NCI-H510A treated with DMSO at 0.1 percent for 48 hours (cell line): Measurements from ENCODE around the gene MAP2K1.
A peak's percentile ranks its signal among the peaks of the same experiment; 100 is the strongest.
"Not testable (repeated sequence)": the region's sequence is repeated elsewhere in the genome, so short reads cannot be mapped to it uniquely, and the experiment has no call there.

ENCODE experiments used
- DNase-seq: peaks from one replicate; lab custom pipeline; 2025; lab: John Stamatoyannopoulos, UW

The MAP2K1 gene

GRCh38 chr15:66393037-66393436, 6.3 kb downstream of the MAP2K1 start:
- DNase-seq: not testable (repeated sequence)

GRCh38 chr15:66394472-66394871, 7.8 kb downstream of the MAP2K1 start:
- DNase-seq: no peak

- no peak for DNase-seq
Observed at GRCh38 chr15:66394915-66395314, 8.2 kb downstream of the MAP2K1 start.

- DNase-seq: no peak
Observed at GRCh38 chr15:66399276-66399675, 12.6 kb downstream of the MAP2K1 start.

GRCh38 chr15:66400351-66400774, 13.7 kb downstream of the MAP2K1 start:
- no peak for DNase-seq

- DNase-seq: no peak
Observed at GRCh38 chr15:66401130-66402021, 14.7 kb downstream of the MAP2K1 start.

GRCh38 chr15:66402761-66403284, 16.1 kb downstream of the MAP2K1 start:
- DNase-seq: no peak

GRCh38 chr15:66403323-66403722, 16.6 kb downstream of the MAP2K1 start:
- DNase-seq: no peak

GRCh38 chr15:66404122-66404521, 17.4 kb downstream of the MAP2K1 start:
- DNase-seq: no peak

GRCh38 chr15:66404532-66404931, 17.8 kb downstream of the MAP2K1 start:
- DNase-seq: no peak

- no peak for DNase-seq
Observed at GRCh38 chr15:66405007-66405406, 18.3 kb downstream of the MAP2K1 start.

GRCh38 chr15:66405615-66406014, 18.9 kb downstream of the MAP2K1 start:
- DNase-seq: no peak

- no peak for DNase-seq
Observed at GRCh38 chr15:66408254-66408653, 21.5 kb downstream of the MAP2K1 start.

GRCh38 chr15:66408675-66409282, 22.1 kb downstream of the MAP2K1 start:
- no peak for DNase-seq

- no peak for DNase-seq
Observed at GRCh38 chr15:66409565-66410108, 22.9 kb downstream of the MAP2K1 start.

- peak; percentile 6 for DNase-seq
Observed at GRCh38 chr15:66411190-66411589, 24.5 kb downstream of the MAP2K1 start.

GRCh38 chr15:66412220-66412619, 25.5 kb downstream of the MAP2K1 start:
- DNase-seq: no peak

GRCh38 chr15:66413579-66413978, 26.9 kb downstream of the MAP2K1 start:
- DNase-seq: no peak

GRCh38 chr15:66415360-66415759, 28.6 kb downstream of the MAP2K1 start:
- DNase-seq: no peak

GRCh38 chr15:66417736-66418135, 31.0 kb downstream of the MAP2K1 start:
- no peak for DNase-seq

- DNase-seq: no peak
Observed at GRCh38 chr15:66419471-66419870, 32.8 kb downstream of the MAP2K1 start.

- no peak for DNase-seq
Observed at GRCh38 chr15:66422347-66422746, 35.6 kb downstream of the MAP2K1 start.

GRCh38 chr15:66423149-66423548, 36.4 kb downstream of the MAP2K1 start:
- DNase-seq: no peak
